NCI-H2029 treated with DMSO at 0.1 percent for 48 hours (cell line): Measurements from ENCODE around the gene TEX12.
"Not testable (repeated sequence)": the region's sequence is repeated elsewhere in the genome, so short reads cannot be mapped to it uniquely, and the experiment has no call there.

Experiments used
- DNase-seq: peaks from one replicate; lab custom pipeline; 2025; lab: John Stamatoyannopoulos, UW

TEX12 gene, protein sequence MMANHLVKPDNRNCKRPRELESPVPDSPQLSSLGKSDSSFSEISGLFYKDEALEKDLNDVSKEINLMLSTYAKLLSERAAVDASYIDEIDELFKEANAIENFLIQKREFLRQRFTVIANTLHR

DNA sequence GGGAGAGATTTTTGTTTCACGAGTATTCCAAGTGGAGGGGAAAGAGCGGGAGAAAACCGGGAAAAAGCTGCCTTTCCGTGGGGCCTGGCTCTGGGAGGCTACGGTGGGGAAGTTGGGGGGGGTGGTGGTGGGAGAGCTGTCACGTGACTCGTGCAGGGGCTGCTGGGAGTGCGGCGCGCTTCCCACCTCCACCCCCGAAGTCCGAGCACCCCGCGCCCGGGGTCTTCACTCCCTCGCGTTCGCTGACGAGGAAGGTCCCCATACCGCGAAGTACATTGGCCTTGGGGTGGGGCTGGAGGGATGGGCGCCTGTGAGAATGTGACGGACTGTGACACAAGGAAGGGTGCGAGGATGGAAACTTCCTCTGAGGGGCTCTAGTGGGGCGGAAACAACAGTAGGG lies at the start of gene TEX12:
Gene TEX12 (plus strand): TSS at position 228 of the 400 bp plus-strand sequence. CDS start 1,897 bp downstream, outside the sequence.
- no peak for DNase-seq

DNA sequence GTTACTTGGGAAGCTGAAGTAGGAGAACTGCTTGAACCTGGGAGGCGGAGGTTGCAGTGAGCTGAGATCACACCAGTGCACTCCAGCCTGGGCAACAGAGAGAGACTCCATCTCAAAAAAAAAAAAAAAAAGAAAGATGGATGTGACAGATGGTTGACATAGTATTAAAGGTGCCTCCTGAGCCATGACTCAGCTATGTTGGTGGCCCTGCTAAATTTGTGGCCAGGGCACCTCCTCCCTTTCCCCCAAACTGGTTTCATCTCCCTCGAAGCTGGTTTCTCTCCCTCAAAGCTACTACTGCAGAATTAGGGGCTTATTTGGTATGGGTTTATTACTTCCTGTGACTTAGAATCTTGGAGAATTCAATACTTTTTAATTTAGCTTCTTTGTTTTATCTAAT lies 49.0 kb upstream of the TEX12 start:
- DNase-seq, result no peak

DNA sequence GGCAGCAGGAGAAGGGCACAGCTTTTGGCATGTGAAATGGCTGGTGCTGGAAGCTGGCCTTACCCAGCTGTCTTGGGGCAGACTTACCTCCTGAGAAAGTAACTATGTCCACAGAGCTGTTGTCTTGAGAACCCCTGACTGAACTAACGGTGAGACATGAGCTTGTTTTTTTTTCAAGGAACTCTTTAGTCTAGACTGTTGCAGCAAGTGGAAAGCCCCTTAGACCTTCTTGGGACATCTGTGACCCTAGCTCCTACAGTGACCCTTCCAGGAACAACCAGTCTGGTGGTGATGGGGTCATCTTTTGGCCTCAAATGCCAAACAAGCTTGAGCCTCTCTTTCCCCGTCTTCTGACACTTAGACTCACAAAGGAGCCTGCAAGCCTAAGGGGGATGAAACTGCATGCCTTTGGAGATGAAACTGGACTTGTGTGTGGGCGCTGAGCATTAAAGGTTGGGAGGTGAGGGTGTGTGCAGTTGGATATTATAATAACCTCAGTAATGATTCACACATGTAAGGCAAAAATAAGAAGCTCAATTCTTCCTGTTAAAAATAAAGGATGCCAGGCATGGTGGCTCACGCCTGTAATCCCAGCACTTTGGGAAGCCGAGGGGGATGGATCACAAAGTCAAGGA lies 45.1 kb upstream of the TEX12 start:
- no peak for DNase-seq

DNA sequence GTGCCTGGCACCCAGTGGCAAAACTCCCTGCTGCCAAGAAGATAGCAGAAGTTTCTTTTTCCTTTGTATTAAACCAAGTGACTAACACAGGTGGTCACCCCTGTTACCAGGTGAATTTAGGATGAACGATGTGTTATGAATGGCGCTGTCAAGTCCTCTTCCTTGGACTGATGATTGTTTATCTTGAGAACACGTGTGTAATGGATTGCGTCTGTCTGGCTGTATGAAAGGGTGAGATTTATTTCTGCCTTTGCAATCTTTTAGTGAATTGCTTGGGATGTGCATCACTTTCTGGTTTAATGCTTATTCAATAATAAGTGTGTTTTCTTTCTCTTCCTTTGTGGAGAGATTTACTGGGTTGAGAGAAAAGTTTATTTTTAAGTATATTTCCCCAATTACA lies 44.0 kb upstream of the TEX12 start:
- no peak for DNase-seq

DNA sequence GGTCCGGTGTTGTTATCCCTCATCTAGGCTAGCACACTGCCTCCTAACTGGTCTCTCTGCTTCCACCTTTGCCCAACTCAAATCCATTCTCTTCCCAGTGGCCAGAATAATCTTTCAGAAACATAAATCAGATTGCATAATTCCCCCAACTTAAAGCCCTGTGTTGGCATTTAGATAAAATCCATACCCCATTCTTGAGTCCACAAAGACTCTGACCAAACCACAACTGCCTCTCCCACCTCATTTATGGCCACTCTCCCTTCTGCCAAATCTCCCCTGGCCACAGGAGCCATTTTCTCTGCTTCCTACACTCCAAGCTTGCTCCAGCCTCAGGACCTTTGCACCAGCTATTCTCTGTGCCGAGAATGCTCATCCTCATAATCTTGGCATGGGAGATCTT lies 40.1 kb upstream of the TEX12 start:
- DNase-seq, result no peak

DNA sequence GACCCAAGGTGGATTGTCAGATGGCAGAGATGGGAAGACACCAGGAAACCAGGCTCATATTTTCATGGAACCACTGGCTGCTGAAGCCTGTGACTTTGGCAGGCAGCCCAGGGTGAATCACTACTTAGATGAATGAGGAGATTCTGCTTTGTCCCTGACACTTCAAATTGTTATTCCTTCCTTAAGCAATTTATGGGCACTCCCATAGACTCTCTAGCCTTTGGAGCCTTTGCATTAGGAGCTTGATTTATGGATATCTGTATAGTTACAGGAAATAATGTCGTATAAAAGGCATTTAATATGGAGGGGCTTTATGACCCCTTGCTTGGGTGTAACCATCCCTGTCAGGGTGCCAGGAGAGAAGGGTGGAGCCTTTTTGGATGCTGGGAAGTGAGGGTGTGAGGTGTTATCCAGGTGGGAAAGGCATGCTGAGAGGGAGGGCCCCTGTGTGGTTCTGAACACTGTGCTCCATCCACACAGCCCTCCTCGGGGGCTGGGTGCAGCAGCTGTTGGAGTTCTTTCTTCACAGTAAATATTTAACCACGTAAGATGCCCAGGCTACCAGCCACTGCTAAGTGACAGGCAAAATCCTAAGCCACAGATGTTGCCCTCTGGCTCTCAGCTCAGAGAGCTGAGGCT lies 38.6 kb upstream of the TEX12 start:
- DNase-seq, result peak; percentile 89

DNA sequence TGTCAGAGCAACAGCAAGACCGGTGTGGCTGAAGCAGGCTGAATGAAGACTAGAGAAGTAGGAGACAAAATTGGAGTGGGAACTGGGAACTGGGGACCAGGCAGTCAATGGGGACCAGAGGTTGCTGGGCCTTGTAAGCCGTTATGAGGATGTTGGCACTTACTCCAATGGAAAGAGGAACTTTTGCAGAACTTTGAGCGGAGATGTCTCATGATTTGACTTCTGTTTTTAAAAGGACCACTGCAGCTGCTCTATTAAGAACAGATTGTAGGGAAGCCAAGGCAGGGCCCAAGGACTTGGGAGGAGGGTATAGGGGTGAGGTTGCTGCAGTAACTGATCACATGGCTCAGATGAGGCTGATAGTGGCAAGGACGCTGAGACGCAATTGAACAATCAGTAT lies 37.5 kb upstream of the TEX12 start:
- no peak for DNase-seq

DNA sequence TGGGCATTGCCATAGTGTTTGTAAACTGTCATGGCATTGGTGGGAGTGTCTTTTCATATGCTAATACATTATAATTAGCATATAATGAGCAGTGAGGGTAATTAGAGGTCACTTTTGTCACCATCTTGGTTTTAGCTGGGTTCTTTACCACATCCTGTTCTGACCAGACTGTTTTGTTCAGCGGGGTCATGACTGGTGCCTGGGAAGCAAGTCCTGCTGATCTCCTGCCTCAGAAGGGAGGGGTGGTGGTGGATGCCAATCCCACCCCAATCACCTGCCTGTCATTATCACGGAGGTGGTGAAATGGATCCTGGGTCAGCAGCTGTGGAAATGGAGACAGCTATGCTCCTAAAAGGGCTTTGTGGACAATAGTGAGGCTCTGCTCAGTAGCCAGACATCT lies 34.4 kb upstream of the TEX12 start:
- no peak for DNase-seq

DNA sequence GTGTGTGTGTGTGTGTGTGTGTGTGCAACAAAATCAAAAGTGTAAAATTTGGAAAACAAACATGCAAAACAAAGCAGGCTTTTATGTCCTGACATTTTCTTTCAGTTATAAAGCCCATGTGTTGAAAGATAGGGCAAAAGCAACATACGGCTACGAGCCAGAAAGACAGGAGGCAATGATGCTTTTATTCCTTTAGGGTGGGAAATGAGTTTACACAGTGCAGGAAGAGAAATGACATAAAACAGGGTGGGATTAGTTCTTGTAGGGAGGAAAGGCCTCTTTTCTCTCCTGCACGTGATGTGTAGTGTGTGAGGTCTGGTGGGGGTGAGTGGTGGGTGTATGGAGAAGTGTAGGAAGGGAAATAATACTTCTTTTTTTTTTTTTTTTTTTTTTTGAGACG lies 32.7 kb upstream of the TEX12 start:
- DNase-seq, result no peak

DNA sequence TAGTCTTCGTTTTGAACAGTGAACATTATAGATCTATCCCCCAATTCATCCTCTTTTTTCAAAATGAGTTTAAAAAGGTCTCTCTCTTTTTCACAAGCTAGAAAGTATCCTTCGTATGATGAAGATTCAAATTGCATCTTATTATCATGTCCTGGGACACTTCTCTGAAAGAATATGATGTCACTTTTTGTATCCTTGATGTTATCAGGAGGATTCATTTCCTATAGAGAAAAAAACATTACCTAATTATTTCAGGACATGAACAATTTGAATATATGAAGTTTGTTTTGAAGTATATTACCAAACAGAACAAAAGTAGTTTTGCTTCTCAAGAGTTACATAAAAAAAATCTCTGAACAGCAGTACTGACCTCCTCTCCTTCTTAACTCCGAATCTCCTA lies 23.6 kb upstream of the TEX12 start:
- DNase-seq, result no peak

DNA sequence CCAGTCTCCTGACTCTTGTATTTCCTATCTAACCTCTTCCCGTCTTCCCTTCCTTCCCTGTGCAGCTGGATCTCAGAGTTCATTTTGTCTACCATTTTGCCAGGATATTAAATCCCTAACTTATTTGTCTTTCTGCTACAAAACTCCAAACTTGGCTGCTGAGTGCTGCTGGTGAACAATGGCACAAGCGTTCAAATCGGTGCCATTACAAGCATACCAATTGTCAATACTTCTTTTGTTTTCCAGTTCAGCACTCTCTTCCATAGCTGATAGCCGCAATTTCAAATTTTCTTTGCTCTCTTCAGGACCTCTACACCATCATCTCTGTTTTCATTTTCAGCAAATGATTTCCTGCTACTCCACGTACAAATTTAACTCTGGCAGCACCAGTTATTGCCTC lies 16.7 kb upstream of the TEX12 start:
- DNase-seq, result no peak

DNA sequence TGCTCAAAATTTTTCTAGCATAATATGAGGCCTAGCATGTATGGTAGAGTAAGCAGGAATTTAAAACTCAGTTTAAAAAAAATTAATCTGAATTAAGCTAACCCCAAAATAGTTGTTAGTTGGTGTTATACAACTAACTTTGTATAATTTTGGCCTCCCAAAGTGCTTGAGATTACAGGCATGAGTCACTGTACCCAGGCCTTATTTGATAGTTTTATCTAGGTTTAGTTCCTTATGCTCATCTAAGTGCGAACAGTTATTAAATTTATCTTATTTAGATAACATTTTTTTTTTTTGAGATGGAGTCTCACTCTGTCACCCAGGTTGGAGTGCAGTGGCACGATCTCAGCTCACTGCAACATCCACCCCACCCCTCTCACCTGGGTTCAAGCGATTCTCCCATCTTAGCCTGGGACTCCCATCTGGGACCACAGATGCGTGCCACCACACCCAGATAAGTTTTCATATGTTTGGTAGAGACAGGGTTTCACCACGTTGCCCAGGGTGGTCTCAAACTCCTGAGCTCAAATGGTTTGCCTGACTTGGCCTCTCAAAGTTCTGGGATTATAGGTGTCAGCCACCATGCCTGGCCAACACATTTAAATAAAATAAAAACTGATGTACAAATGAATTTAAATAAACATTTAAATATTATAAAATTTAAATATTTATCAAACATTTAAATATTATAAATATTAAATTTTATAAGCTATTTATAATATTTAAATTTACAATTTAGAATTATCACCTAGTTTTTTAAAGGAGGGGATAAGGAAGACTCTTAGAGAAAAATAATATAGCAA lies 10.8 kb upstream of the TEX12 start:
- no peak for DNase-seq

DNA sequence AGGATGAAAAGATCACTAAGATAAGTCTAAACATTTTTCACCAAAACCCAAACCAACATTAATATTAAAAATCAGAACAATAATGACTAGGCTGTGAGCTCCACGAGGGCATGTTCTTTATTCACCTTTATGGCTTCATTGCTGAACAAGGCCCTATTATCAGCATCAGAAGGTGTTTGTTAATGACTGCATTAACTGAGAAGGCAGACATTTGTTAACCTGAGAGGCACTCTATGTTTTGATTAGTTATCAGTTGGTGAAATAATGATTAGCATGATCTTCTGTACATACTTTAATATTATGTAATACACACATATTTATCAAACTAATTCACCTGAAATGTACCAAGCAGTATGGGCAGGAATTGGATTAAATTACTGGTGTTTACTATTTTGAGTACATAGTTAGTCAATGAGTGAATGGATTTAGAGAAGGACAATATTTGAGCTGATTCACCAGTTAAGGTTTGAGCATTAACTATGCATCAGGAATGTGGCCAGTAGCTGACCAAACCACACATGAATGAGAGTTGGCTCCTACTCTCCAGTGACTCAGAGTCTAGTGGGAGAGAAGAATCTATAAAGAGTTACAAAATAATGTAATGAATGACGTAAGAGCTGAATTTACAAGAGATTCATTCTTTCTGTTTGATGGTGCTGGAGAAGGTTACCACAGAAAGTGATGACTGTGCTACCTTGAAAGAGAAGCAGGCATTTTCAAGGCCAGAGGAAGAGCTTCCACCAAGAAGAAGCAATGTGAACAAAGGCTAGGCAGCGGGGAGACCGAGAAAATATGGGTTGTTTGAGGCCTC lies 10.0 kb upstream of the TEX12 start:
- DNase-seq, result no peak

DNA sequence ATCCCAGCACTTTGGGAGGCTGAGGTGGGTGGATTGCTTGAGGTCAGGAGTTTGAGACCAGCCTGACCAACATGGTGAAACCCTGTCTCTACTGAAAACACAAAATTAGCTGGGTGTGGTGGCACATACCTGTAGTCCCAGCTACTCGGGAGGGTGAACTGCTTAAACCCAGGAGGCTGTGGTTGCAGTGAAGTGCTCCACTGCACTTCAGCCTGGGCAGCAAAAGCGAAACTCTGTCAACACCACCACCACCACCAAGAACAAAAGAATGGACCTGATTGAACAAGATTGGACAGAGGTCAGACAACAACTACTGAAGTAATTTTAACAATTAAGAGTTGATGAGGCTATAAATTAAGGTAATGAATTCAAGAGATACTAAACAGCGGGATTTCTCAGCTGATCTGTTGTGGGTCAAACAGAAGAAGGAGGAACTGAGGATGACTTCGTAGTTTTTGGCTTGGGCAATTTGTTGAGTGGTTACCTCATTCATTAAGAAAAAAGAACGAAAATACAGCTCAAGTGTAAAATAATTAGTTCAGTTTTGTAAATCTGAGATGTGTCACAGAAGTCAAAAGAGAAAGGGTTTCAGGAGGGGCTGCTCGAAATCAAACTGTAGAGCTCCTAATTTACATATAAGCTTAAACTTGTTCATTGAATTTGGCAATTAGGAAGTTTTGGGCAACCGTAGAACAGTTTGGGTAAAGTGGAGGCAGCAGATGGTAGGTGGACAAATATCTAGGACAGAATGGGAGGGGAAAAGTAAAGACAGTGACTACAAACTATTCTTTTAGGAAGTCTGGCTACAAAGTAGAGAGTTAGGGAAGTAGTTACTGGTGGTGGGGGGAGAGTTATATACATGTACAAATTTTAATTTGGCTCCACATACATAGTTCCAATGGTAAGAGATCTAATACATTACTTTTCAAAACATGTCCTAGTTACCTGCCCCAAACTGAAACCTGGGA lies 7.8 kb upstream of the TEX12 start:
- no peak for DNase-seq

DNA sequence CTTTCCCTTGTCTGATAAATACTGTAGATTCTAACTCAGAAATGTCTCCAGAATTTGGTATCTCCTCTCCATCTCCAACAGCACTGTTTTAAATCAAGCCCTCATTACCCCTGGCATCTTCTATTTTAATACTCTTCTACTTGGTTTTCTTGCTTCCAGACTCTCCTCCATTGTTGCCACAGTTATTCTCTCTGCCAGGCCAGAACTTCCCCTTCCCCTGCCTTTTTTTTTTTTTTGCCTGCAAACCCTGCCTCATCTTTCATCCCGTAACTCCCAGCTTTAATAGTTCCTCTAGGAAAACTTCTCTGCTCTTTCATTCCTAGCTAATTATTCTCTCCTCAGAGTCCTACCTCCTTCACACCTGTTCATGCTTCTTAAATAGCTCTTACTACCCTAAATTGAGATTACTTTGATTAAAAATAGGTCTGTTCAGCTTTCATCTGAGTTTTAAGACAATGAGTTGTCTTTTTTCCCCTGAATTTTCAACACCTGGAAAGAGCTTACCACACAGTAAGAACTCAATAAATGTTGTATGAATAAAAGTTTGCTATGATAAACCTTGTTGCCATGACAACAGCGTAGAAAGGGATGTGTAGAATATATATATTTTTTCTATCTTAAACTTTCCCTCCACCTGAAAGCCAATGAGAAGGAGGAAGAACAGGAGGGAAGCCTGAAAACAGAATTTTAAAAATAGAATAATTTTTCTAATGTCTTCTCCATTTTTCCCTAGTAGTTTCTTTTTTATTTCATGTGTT lies 6.9 kb upstream of the TEX12 start:
- DNase-seq, result no peak

DNA sequence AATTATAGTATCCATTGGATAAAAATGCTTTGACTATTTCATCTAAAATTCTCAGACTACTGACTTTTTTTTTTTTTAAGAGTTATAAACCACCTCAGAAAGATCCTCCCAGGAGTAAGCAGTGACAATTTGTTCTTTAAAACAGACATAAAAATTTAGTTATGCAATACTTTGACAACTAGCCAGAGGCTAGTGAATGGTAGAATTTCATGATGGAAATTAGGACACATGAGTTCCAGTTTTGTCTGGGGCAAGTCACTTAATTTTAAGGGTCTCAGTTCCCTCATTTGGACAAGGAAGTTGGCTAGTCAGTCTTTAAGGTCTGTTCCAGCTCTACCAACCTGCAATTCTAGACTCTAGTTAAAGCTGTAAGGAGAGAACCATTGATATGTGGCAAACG lies 6.2 kb upstream of the TEX12 start:
- no peak for DNase-seq

DNA sequence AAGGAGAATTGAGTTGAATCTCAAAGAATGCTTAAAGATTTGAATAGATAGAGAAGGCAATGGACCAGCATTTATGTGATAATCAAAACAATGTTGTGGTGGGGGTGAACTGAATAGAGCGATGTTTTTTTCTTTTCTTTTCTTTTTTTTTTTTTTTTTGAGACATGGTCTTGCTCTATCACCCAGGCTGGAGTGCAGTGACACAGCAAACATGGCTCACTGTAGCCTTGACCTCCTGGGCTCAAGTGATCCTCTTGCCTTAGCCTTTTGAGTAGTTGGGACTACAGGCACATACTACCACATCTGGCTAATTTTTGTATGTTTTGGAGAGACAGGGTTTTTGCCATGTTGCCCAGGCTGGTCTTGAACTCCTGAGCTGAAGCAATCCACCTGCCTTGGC lies 5.0 kb upstream of the TEX12 start:
- DNase-seq, result not testable (repeated sequence)

DNA sequence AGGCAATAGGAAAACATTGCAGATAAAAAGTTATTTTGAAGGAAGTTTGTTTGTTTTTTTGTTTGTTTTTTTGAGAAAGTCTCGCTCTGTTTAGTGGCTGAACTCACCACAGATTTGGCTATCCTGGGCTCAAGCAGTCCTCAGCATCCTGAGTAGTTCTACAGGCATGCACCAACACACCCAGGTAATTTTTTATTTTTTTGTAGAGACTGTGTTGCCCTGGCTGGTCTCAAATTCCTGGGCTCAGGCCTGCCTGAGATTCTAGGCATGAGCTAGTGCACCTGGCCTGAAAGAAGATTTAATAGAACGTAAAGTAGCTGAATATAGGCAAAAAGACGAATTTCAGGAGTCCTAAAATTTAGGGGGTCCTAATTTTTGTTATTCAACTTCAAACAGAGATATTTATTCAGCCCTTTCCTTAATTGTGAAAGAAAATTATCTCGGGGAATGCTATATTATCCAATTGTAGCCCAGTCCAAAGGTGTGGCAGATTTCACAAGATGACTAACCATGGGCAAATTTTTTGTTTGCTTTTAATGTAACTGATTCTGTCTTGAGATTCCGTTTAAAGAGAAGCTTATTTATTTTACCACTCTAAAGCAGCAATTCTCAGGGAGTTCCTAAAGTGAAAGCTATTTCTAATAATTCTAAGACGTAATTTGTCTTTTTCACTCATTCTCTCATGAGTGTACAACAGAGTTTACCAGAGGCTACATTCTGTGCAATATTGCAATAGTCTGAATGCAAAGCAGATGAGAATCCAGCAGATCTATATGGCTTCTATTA lies 4.2 kb upstream of the TEX12 start:
- no peak for DNase-seq
